Fibroblast of skin of scalp (primary cell): ENCODE results near the gene STIM2.
A peak's percentile ranks its signal among the peaks of the same experiment; 100 is the strongest.
"Not testable (repeated sequence)": the region's sequence is repeated elsewhere in the genome, so short reads cannot be mapped to it uniquely, and the experiment has no call there.

Experiments
- DNase-seq: peaks from one replicate; pipeline ENCODE4 v3.0.0-alpha.2; 2013

The STIM2 gene

DNA sequence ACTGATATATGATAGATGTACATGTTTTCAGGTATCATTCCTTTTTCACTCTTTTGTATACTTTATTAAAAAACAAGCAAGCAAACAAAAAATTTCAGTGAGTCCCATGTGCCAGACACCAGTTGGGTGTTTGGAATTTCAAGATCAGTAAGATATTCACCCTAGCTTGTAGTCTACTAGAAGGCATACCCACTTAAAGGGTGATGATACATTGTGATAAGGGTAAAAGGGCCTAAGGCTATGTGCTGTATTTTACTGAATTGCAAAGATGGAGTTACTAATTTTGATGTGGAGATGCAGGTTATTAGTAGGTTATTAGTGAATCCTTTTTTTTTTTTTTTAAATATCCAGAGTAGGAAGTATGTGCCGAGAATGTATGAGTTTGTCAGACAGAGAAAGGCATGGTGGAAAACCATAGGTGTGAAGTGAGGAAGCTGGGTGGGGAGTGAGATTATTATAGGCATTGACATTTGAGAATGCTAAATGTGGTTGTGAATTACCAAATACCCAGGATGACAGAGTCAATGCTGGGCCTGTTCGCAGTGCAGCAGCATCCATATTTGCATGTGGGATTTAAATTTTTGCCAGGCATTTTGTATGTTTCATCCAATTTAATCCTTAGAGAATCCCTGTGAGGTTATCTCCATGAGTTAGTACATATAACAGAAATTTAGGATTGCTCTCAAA, 10.1 kb downstream of the STIM2 start:
- no peak for DNase-seq

DNA sequence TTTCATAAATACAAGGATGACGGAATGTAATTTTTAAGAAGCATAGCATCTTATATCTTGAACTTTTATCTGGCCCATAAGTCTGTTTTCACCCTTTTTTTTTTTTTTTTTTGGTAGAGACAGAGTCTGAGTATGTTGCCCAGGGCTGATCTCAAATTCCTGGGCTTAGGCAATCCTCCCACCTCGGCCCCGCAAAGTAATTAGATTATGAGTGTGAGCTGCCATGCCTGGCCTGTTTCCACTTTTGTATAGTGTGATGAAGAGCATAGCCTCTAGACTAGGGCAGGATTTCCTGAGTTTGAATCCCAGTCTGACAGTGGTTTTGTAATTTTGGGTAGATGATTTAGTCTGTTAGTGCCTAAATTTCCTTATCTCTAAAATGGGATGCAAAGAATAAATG, 11.0 kb downstream of the STIM2 start:
- DNase-seq, result peak; percentile 37

DNA sequence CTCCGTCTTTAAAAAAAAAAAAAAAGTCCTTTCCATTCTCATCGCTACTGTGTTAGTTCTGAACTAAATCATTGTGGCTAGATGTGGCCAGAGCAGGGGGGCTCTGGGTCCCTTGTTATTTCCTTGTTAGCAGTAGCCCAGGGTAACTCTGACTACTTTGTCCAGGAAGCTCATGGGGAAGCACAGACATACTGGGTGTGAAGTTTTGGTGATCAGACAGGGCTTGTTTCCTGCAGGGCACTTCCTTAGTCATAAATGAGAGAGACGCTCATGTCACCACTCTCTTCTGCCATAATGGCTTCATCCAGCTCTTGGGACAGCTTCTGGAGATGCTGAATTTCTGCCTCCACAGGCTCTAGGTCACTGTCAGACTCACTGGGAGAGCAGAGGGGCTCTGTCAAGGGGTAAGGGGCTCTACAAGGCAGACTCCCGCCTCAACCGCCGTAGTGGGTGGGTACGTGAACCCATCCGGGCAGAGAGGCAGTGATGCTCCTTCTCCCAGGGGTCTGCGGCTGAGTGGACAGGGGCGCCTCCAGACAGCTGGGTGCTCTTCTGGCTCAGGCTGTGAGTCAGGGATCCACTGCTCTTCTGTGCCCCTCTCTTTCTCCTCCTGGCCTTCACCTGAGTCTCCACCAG, 12.9 kb downstream of the STIM2 start:
- no peak for DNase-seq

DNA sequence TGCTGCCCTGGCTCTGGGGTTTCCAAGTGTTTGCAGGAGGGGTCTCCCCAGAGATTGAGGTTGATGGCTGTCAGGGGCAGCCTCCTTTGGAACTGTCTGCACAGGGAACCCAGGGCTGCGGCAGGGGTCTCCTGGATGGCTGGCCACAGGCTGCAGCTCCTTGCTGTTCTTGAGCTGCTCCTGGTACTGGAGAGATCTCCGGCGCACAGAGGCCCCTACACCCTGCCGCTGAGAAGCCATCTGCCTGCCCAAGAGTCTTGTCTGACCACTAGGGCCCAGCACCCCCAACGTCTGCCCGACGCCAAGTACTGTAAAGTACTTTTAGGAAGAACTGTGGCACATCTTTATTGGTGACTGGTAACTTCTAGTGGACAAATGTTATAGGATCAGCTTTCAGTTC, 13.5 kb downstream of the STIM2 start:
- DNase-seq, result no peak

DNA sequence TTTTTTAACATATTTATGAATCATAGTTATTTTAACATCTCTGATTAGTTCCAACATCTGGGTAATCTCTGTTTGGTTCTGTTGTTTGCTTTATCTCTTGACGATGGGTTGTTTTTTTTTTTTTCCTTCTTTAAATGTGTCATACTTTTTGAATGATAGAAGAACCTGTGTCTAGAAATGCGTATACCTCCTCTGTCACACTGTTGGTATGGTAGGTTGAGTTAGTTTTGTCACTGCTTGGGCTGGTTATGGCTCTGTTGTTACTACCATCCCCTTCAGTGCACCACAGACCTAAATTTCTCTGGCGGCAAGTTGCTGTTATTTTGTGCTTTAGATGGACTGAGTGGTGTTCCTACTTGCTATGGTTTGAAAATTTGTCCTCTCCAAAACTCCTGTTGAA, 16.8 kb downstream of the STIM2 start:
- DNase-seq, result no peak

DNA sequence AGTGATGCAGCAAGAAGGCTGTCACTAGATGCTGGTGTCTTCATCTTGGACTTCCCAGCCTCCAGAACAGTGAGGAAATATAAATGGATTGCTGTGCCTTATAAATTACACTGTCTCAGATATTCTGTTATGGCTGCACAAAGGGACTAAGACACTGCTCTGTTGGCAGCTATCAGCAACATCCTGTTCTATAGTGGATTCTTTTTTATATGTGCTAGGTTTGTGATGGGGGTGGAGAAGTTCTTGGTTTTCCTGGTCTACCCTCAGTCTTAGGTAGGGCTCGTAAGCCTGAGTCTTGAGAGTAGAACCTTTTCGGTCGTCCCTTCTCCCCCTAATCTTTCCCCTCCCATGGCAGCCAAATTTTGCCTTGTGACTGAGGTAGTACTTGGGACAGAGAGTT, 17.3 kb downstream of the STIM2 start:
- DNase-seq, result no peak

DNA sequence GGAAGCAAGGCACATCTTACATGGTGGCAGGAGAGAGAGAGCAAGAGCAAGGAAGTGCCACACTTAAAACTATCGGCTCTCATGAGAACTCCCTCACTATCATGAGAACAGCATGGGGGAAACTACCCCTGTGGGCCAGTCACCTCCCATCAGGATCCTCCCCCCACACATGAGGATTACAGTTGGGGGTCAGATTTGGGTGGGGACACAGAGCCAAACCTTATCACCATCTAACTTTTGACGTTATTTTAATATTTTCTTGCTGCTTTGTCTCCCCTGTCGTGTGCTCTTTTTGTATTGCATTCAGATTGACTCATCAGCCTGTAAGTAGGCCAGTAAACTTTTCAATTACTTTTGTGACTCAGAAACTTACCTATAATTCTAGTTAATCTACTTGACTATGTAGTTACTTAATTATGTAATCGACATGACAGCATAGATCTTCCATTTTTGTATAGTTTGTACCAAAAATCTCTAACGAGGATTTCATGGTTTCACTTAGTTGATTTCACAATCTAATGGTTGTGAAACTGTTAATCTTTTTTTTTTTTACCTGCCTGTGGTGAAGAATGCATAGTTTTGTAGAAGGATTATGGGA, 18.3 kb downstream of the STIM2 start:
- DNase-seq, result no peak

DNA sequence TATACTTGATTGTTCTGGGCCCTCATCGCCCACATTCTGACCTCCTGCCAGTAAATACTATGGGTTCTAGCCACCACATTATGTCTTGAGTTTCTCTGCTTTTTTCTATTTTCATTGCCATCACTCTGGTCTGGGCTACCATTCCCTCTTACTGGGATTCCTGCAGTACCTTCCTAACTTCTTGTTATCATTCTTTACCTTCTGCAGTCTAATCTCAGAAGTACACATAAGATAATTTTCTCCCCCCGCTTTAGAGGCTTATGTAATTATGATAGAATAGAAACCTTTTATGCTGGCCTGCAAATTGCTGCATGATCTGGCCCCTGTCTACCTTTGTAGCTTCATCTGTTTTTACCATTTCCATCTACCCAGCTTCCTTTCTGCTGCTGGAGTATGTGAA, 19.2 kb downstream of the STIM2 start:
- DNase-seq, result no peak

DNA sequence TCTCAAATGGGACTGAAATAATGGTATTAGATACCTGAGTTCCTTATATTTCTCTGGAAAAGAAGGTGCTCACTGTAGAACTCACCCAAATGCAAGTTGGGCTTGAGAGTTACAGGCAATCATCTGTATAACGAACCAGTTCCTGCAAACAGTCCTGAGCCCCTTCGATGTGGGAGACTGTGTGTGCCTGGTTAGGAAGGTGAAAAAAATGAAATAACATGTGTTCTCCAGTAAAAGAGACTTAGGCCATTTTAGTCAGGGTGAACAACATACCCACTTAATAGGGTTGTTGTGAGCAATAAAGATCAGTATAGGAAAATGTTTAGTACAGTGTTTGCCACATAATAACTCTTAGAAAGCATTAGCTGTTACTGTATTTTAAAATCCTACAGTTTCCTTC, 23.4 kb downstream of the STIM2 start:
- DNase-seq, result no peak

DNA sequence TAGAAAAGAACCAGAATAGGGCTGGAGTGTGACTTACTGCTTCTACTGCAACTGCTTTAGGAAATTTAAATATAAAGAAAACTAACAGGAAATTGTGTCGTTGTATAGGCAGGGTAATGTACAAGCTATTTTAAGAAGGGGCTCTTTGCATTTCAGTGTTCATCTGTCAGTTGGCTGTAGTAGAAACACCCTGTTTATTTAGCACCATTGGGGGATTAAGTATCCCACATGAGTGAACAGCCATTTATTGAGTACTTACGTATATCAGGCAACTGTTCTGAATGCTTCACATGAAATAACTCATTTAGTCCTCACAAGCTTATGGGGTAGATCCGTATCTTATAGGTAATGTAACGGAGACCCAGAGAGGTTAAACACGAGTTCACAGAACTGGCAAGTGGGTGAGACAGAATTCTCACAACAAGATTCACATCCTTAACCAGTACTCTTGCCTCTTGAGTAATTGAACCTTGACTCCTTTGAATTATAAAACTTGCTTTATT, 23.9 kb downstream of the STIM2 start:
- no peak for DNase-seq

DNA sequence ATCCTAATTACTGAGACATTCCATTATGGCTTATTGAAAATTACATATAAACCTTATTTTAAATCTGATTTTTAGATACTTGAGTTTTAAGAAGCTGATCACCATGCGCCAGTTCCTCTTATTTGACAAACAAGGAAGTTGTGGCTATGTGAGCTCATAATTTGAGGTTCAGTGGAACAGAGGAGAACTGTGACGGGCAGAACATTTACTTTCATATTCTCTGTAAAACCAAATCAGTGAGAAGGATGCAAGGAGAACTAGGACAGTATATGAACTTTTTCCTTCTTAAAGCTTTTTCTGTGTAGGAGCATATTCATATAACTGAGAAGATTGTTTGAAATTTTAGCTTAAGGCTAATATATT, 25.3 kb downstream of the STIM2 start:
- DNase-seq, result no peak

DNA sequence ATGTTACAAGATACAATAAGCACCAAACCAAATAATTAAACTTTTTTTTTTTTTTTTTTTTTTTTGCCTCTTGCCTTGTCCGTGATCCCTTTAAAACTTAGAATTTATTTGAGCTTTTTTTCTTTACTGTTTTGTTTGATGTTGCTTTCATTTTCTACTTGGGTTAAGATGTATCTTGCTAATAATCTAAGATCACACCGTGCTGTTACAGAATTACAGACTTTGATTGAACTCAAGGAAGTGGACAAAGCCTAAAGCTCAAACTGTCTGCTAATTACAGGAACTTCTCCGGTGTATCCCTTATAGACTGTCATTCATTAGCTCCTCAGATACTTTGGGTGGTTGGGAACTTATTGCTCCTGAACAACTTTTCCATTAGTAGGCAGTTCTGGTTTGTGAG, 26.5 kb downstream of the STIM2 start:
- no peak for DNase-seq

DNA sequence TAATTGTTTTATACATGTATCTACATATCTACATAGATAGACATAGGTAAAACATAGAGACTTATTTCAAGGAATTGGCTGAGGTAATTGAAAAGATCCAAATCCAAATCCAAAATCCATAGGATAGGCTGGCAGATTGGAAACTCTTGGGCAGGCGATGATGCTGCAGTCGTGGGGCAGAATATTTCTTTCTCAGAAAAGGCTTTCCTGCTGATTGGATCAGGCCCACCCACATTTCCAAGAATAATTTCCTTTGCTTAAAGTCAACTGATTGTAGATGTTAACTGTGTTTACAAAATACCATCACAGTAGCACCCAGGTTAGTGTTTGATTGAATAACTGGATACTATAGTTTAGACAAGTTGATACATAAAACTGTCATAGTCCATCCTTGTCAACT, 27.2 kb downstream of the STIM2 start:
- DNase-seq, result no peak

DNA sequence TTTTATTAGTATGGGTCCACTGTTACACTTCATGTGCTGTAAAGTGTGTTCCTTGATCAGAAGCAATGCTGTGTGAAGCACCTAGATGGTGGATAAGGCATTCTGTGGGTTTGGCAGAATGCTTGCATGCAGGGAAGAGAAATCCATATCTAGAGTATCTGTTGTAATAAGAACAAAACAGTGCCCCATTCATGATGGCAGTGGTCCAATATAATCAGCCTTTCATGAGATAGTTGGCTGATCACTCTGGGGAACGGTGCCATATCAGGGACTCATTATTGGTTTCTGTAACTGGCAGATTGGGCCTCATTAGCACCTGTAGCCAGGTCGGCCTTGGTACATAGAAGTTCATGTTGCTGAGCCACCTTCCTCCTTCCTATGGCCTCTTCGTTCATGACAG, 28.7 kb downstream of the STIM2 start:
- DNase-seq, result no peak

DNA sequence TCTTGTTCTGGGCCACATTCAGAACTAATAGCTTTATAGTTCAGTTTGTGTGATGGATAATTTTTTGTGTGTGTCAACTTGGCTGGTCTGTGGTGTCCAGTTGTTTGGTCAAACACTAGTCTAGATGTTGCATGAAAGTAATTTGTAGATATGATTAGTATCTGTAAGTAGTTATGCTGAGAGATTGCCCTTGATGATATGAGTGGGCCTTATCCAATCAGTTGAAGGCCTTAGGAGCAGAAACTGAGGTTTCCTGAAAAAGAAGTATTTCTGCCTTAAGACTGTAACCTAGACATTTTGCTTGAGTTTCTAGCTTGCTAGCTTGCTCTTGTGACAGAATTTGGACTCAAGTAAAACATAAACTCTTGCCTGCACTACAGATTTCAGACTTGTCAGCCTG, 30.4 kb downstream of the STIM2 start:
- no peak for DNase-seq

DNA sequence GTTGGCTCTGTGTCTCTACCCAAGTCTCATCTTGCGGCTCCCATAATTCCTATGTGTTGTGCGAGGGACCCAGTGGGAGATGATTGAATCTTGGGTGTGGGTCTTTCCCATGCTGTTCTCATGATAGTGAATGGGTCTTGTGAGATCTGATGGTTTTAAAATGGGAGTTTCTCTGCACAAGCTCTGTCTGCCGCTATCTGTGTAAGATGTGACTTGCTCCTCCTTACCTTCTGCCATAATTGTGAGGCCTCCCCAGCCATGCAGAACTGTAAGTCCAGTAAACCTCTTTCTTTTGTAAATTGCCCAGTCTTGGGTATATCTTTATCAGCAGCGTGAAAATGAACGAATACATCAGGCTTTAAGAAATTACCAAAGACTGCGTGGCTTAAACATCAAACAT, 31.2 kb downstream of the STIM2 start:
- DNase-seq, result no peak

DNA sequence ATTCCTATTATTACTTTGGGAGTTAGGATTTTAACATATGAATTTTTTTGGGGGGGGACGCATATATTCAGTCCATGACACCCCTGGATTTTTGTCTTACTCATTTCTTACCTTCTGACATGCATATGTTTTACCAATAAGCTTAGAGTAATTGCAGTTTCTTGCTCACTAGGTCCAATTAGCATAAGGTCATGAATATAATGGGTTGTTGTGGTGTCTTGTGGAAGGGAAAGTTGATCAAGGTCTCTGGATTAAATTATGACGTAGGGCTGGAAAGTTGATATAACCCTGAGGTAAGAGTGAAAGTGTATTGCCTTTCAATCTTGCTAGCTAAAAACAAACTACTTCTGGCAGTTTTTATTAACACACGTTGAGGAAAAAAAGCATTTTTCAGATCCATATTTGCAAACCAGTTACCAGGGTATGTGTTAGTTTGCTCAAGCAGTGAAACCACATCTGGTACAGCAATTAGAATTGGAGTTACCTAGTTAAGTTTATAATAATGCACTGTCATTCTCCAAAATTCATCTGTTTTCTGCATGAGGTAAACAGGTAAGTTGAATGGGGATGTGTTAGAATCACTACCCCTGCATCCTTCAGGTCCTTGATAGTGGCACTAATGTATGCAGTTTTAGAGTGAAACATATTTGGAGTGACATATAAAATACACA, 32.0 kb downstream of the STIM2 start:
- DNase-seq, result no peak

DNA sequence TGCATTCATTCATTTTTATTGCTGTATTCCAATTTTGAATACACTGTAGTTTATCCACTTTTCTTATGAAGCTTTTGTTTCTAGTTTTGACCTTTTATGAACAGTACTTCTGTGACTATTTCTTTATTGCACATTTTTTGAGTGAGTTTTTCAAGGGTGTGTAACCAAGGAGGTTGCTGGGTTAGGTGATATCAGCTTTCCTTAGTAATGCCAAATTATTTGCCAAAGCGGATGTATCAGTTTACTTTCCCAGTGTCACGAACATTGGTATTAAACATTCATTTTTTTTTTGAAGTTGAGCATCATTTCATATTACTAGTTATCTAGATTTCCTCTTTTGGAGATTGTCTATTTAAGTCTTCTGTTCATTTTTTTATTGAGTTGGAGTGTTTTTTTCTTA, 32.9 kb downstream of the STIM2 start:
- no peak for DNase-seq

DNA sequence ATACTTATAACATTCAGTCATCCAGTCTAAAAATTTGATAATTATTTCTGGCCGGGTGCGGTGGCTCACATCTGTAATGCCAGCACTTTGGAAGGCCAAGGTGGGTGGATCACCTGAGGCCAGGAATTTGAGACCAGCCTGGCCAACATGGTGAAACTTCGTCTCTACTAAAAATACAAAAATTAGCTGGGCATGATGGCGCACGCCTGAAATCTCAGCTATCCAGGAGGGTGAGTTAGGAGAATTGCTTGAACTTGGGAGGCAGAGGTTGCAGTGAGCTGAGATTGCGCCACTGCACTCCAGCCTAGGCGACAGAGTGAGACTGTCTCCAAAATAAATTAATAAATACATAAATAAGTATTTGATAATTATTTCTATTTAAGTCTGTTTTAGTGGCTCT, 34.2 kb downstream of the STIM2 start:
- DNase-seq, result not testable (repeated sequence)

DNA sequence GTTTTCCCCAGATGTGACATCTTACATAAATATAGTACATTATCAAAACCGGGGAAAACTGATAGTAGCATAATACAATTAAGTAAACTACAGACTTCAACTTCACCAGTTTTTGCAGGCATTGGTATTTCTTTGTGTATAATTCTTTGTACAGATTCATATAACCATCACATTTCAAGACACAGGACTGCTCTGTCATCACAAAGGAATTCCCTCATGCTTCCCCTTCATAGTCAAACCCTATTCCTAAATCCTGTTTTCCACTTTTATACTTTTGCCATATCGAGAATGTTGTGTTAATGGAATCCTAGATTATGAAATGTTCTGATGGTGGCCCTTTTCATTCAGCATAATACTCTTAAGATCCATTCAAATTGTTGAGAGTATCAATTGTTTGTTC, 36.0 kb downstream of the STIM2 start:
- peak; percentile 14 for DNase-seq

DNA sequence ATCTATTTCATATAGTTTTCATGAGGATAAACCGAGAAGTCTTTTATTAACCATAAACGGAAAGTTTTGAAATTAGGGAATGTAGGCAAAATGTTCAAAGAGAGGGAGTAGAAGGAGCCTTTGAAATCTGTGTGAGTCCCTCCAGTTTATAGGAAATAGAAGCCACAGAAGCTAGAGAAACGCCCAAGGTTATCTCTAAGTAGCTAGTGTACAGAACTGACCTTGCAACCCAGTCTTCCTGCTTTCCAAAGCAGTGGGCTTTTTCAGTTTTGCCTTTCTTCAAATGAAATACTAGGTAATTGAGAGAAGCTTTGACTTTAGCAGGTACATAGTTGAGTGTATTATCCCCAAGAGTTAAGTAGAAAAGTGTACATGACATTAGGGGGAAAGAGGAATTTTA, 39.4 kb downstream of the STIM2 start:
- DNase-seq, result no peak

DNA sequence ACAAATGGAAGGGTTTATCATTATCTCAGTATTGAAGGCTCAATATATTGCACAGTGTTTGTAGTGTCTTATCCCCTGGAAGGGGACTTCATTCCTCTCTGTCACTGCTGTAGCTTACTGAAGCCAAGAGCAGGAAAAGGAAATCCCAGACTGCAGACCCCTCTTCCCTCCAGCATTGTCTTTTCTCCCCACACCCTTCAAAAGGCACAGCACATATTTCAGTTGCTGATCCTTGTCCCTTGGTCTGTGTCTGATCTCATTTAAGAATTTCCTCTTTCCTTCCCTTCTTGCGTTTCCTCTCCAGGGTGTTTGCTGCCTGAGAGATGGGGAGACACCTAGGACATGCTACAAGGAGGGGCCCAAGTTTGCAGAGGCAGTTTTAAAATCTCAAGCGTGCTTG, 40.1 kb downstream of the STIM2 start:
- no peak for DNase-seq

DNA sequence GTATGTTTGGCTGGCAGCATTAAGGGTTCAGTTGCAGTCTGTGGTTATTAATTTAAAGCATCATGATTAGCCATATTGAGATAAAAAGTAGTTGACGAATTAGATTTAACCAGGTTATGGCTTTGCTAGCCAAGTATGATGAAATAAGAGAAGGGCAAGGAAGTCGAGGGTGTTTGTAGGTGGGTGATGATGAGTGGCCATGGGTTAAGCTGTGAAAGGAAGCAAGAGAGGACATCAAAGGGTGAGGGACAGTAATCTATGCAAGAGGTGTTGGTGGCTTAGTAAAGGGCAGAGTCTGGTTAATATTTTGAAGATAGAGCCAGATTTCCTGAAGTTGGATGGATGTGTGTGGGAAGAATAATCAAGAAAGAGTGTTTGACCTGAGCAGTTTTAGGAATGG, 44.5 kb downstream of the STIM2 start:
- no peak for DNase-seq
